ENCODE data around the gene PBX3.
"Not testable (repeated sequence)": the region's sequence is repeated elsewhere in the genome, so short reads cannot be mapped to it uniquely, and the experiment has no call there.

The PBX3 gene

GRCh38 chr9:125771037-125771436, 23.9 kb downstream of the PBX3 start:
- intact Hi-C loops (cut with DNase I), result no loop called here
- DNase-seq, result no peak

- intact Hi-C loops (cut with DNase I), result no loop called here
- DNase-seq, result no peak
Measured at GRCh38 chr9:125772740-125773139, 25.6 kb downstream of the PBX3 start.

DNA sequence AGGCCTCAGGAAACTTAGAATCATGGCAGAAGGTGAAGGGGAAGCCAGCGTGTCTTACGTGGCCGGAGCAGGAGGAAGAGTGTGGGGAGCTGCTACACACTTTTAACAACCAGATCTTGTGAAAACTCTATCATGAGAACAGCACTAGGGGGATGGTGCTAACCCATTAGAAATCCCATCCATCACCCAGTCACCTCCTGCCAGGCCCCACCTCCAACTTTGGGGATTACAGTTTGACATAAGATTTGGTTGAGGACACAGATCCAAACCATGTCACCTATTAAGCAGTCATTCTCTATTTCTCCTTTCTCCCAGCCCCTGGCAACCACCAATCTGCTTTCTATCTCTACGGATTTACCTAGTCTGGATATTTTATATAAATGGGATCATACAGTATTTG, 26.9 kb downstream of the PBX3 start:
- intact Hi-C loops (cut with DNase I), result no loop called here

DNA sequence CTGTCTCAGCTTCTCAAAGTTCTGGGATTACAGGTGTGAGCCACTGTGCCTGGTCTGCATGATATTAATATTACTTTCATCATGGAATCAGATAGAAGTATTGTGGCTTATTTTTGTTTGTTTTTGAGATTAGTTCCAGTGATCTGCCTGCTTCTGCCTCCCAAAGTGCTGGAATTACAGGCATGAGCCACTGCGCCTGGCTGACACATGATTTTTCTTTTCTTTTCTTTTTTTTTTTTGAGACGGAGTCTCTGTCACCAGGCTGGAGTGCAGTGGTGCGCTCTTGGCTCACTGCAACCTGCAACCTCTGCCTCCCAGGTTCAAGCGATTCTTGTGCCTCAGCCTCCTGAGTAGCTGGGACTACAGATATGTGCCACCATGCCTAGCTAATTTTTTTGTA, 29.6 kb downstream of the PBX3 start:
- intact Hi-C loops (cut with DNase I), result not testable (repeated sequence)

More for the DNA sequence above, 26.9 kb downstream of the PBX3 start:
- no peak for DNase-seq

GRCh38 chr9:125778538-125779219, 31.5 kb downstream of the PBX3 start:
- DNase-seq; intact Hi-C loops (cut with DNase I): not testable (repeated sequence)

More for the DNA sequence above, 29.6 kb downstream of the PBX3 start:
- DNase-seq, result not testable (repeated sequence)

- intact Hi-C loops (cut with DNase I); DNase-seq: not testable (repeated sequence)
Measured at GRCh38 chr9:125779220-125779565, 32.0 kb downstream of the PBX3 start.

DNA sequence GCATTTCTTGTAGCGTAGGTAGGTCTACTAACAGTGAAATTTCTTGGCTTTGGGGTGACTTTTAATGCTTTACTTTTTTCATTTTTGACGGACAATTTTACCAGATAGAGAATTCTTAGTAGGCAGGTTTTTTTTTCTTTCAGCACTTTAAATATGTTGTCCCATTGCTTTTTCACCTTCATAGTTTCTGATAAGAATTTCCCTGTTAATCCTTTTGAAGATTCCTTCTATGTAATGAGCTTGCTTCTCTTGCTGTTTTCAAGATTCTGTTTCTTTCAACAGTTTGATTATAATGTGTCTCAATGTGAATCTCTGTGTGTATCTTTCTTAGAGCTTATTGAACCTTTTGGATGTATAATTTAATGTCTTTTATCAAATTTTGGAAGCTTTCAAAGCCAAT, 35.5 kb downstream of the PBX3 start:
- intact Hi-C loops (cut with DNase I), result no loop called here
- DNase-seq, result no peak

DNA sequence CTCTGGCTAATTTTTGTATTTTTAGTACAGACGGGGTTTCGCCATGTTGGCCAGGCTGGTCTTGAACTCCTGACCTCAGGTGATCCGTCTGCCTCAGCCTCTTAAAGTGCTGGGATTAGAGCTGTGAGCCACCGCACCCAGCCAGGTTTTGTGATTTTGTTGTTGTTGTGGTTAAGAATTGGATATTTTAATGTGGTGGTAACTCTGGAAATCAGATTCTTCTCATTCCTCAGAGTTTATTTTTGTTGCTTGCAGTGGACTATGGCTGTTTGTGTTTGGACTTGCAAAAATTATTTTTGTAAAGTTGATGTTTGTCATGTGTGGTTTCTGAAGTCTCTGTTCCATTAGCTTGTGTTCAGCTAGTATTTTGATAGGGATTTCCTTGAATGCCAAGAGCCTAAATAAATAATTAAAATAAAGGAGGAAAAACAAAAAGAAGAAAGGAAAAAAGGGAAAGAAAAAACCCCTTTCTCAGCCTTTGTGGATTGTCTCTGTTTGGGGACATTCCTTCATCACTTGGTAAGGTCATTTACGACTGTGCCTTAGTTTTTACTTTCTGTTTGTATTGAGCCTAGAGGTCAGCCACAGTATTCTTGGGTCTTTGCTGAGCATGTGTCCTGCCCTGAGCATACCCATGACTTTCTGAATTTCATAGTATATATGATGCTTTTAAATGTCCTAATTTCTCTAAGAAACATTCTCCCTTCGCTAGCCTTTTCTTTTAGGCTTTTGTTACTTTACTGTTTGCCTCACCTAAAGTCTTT, 37.3 kb downstream of the PBX3 start:
- intact Hi-C loops (cut with DNase I), result no loop called here
- no peak for DNase-seq

- intact Hi-C loops (cut with DNase I), result no loop called here
- no peak for DNase-seq
Measured at GRCh38 chr9:125785248-125785751, 38.1 kb downstream of the PBX3 start.

DNA sequence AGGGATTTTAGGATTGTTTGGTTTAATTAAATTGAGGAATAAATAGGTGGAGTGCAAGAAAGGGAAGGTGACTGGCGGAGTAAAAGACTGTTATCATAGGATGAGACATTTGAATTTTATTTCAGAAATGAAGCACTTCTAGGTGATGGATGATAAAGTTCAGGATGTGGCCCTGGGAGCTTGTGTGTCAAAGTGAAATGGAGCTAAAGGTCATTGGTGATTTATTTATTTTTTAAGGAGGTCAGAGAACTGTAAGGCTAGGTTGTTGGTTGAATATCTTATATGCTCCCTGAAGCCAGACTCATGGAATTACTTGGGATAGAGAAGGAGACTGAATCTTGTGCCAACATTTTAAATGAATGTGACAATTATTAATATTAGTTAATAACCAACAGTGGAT, 40.5 kb downstream of the PBX3 start:
- DNase-seq, result no peak
- intact Hi-C loops (cut with DNase I), result no loop called here

DNA sequence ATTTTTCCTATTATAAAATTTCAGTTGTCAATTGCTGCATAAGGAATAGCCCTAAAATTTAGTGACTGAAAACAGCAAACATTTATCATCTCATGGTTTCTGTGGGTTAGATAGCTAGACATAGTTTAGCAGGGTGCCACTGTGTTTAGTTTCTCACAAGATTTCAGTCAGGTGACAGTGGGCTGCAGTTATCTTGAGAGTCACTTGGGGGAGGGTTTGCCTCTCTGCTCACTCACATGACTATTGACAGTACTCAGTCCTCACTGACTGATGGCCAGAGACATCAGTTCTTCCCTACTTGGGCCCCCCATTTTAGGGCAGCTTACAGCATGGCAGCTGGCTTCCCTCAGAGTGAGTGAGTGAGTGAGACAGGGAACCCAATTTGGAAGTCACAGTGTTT, 42.0 kb downstream of the PBX3 start:
- intact Hi-C loops (cut with DNase I), result no loop called here
- DNase-seq, result no peak

DNA sequence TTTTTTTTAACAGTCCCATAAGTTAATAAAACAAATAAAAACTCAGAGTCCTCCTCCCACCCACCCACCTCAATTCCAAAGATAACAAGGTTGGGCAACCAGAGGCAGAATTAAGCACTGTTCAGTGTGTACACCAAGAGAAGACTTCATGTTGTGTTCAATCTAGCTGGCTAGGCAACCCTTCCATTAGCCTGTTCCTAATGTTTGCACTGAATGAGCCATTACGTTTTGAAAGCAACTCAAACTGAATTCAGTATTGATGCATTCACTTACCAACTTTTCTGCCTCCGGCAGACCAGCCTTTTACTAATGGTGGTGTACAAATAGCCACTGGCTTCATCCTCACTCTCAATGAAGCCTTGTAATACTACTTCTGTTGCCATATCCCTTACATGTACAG, 47.5 kb downstream of the PBX3 start:
- intact Hi-C loops (cut with DNase I), result no loop called here
- no peak for DNase-seq

DNA sequence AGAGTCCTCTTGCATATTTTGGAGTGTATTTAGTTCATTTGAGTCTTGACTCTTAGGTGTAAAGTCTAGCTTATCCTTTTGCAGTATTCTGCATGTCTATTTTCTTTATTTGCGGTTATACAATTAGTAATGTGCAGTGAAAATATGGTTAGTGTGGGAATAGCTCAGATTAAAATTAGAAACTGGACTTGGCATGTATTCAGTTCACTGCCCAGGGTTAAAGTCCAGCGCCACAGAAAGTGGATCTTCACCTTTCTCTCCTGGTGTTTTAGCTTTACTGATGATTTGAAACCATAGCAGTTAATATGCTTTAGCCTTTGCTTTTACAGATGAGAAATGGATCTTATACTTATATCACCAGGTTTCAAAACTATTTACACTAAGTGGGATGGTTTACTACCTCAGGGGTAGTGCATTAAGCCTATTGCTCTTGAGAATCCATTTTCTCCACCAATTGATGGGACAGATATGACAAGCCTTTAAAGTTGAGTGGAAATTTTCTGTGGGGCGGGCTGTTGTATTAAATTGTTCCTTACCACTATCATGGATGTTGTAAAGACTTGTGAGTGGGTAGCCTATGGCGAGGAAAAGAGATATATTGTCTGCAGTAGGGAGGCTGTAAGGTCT, 48.9 kb downstream of the PBX3 start:
- intact Hi-C loops (cut with DNase I), result no loop called here
- no peak for DNase-seq

GRCh38 chr9:125797930-125798329, 50.8 kb downstream of the PBX3 start:
- intact Hi-C loops (cut with DNase I), result no loop called here
- no peak for DNase-seq

DNA sequence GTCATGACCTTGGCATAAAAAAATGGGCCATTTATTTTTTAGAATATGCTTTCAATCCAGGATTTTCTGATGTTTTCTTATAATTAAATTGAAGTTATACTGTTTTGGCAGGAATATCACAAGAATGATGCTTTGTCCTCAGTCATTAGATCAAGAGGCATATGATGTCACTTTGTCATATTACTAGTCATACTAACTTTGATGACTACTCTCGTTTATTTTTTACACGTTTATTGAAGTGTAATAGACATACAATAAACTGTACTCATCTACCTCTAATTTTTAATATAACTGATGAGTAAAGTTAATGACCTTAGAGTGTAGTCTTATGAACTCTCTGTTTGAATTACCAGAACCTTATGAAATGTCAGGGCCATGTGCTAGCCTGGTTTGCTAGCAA, 56.4 kb downstream of the PBX3 start:
- DNase-seq, result no peak
- intact Hi-C loops (cut with DNase I), result no loop called here

GRCh38 chr9:125805057-125805456, 57.9 kb downstream of the PBX3 start:
- intact Hi-C loops (cut with DNase I), result no loop called here
- DNase-seq, result no peak

DNA sequence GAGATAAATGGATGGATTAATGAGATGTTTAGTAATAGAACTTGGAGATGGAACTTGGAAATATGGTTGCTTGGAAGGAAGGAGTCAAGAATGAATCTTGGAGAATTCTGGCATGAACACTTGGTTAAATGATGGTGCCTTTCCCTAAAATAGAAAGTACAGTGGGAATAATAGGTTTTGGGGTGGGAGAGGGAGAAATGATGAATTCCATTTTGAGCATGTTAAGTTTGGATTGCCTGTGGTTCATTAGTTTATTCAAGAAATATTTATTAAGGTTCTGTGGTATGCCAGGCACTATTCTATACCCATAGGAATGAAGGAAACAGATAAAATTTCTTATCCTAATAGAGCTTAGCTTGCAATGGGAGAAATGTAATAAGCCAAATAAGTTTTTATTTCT, 58.4 kb downstream of the PBX3 start:
- DNase-seq, result no peak
- intact Hi-C loops (cut with DNase I), result no loop called here

DNA sequence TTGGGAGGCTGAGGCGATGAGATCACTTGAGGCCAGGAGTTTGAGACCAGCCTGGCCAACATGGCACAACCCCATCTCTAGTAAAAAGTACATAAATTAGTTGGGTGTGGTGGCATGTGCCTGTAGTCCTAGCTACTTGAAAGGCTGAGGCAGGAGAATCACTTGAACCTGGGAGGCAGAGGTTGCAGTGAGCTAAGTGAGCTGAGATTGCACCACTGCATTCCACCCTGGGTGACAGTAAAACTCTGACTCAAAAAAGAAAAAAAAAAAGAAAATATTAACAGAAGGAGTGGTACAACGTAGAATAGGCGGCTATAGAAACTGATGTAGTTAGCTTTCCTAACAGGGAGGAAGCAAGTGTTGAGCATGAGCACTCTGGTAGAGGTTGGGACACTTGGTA, 59.9 kb downstream of the PBX3 start:
- intact Hi-C loops (cut with DNase I), result no loop called here
- no peak for DNase-seq

DNA sequence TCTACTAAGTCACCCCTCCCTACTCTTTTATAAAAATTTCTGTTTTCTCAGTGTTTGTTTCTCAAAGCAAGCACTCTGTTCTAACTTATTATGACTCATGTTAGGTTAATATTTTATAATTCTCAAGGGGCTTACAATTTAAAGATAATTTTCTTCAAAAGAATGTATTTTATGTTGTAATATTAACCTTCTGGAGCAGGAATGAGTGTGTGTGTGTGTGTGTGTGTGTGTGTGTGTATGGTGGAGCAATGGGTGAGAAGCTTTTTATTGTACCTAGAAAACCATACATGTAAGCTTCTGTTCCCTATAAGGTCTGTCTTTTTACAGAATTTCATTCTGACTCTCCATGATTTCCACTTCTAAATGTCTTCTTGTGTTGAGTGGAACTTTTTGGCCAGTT, 63.0 kb downstream of the PBX3 start:
- intact Hi-C loops (cut with DNase I), result no loop called here
- no peak for DNase-seq

GRCh38 chr9:125811002-125811401, 63.8 kb downstream of the PBX3 start:
- intact Hi-C loops (cut with DNase I), result no loop called here
- DNase-seq, result no peak

- no peak for DNase-seq
- intact Hi-C loops (cut with DNase I), result no loop called here
Measured at GRCh38 chr9:125812403-125812802, 65.2 kb downstream of the PBX3 start.

DNA sequence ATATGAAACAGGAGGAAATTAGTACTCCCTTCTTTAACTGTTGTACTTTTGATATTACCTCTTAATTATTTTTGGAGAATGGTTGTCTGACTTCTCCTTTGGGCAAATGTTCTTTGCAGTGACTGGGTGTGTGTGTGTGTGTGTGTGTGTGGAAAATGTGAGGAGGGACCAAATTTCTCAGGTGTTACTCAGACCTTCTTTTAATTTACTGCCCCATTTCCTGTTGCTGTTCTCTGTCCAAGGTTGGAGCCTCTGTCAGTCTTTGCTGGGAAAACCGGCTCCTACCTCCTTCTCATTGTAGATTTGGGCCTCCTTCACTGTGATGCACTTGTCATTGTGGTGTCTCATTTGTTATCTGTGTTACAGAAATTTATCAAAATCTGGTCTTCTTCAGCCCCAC, 68.4 kb downstream of the PBX3 start:
- intact Hi-C loops (cut with DNase I), result no loop called here

More for the DNA sequence above, 68.4 kb downstream of the PBX3 start:
- DNase-seq, result no peak

Measured in posterior cingulate gyrus (tissue), 11 donors.